ENCODE results near the gene TNS3. TPM values are rescaled to one million over a fixed set of nuclear protein-coding genes. Genes with fewer than 3 reads are reported as not detected.

TNS3 gene
- total RNA-seq, 1 donor: 67.3 TPM

- DNase-seq (ENCODE audit: low read depth in 2 of 3, low spot score in 2 of 3): no peak
These were observed 244.4 kb downstream of the TNS3 start for GRCh38 chr7:47337531-47337930.

GRCh38 chr7:47336472-47337425, 245.2 kb downstream of the TNS3 start:
- DNase-seq (ENCODE audit: low read depth in 2 of 3, low spot score in 2 of 3): no peak

- DNase-seq (ENCODE audit: low read depth in 2 of 3, low spot score in 2 of 3): no peak
These were observed 246.1 kb downstream of the TNS3 start for GRCh38 chr7:47335557-47336471.

- no peak for DNase-seq (ENCODE audit: low read depth in 2 of 3, low spot score in 2 of 3)
These were observed 246.8 kb downstream of the TNS3 start for GRCh38 chr7:47335071-47335470.

GRCh38 chr7:47333959-47334358, 248.0 kb downstream of the TNS3 start:
- no peak for DNase-seq (ENCODE audit: low read depth in 2 of 3, low spot score in 2 of 3)

GRCh38 chr7:47333554-47333887, 248.4 kb downstream of the TNS3 start:
- DNase-seq (ENCODE audit: low read depth in 2 of 3, low spot score in 2 of 3): no peak

GRCh38 chr7:47332681-47333553, 249.0 kb downstream of the TNS3 start:
- no peak for DNase-seq (ENCODE audit: low read depth in 2 of 3, low spot score in 2 of 3)

GRCh38 chr7:47332213-47332612, 249.7 kb downstream of the TNS3 start:
- no peak for DNase-seq (ENCODE audit: low read depth in 2 of 3, low spot score in 2 of 3)

- no peak for DNase-seq (ENCODE audit: low read depth in 2 of 3, low spot score in 2 of 3)
These were observed 250.7 kb downstream of the TNS3 start for GRCh38 chr7:47331179-47331565.

- no peak for DNase-seq (ENCODE audit: low read depth in 2 of 3, low spot score in 2 of 3)
These were observed 251.2 kb downstream of the TNS3 start for GRCh38 chr7:47330561-47331178.

GRCh38 chr7:47330026-47330425, 251.9 kb downstream of the TNS3 start:
- no peak for DNase-seq (ENCODE audit: low read depth in 2 of 3, low spot score in 2 of 3)

- DNase-seq (ENCODE audit: low read depth in 2 of 3, low spot score in 2 of 3): no peak
These were observed 252.5 kb downstream of the TNS3 start for GRCh38 chr7:47329320-47329926.

- DNase-seq (ENCODE audit: low read depth in 2 of 3, low spot score in 2 of 3): no peak
These were observed 253.3 kb downstream of the TNS3 start for GRCh38 chr7:47328392-47329319.

GRCh38 chr7:47327698-47328391, 254.1 kb downstream of the TNS3 start:
- DNase-seq (ENCODE audit: low read depth in 2 of 3, low spot score in 2 of 3): no peak

- no peak for DNase-seq (ENCODE audit: low read depth in 2 of 3, low spot score in 2 of 3)
These were observed 254.6 kb downstream of the TNS3 start for GRCh38 chr7:47327346-47327697.

- no peak for DNase-seq (ENCODE audit: low read depth in 2 of 3, low spot score in 2 of 3)
These were observed 255.1 kb downstream of the TNS3 start for GRCh38 chr7:47326808-47327207.

- DNase-seq (ENCODE audit: low read depth in 2 of 3, low spot score in 2 of 3): no peak
These were observed 255.7 kb downstream of the TNS3 start for GRCh38 chr7:47326220-47326619.

GRCh38 chr7:47325337-47325736, 256.6 kb downstream of the TNS3 start:
- no peak for DNase-seq (ENCODE audit: low read depth in 2 of 3, low spot score in 2 of 3)
